Transverse colon (tissue), 4 donors: ENCODE measurements around the gene ZBTB7C. TPM values are rescaled to one million over a fixed set of nuclear protein-coding genes. Genes with fewer than 3 reads are reported as not detected.

Experiments used
- DNase-seq: peaks from one replicate; pipeline ENCODE4 v3.0.0-alpha.2; 2019
- H3K27ac ChIP-seq, 4 donors: fragments of 200-600 bp; sonication (generic); 2 replicates each; pipeline ENCODE4 v1.5.1; 2016 to 2018; ENCODE audit warnings: inconsistent platforms in 4 of 4
- H3K27me3 ChIP-seq: fragments of 200-600 bp; sonication (generic); 2 replicates; pipeline ENCODE4 v1.5.1; 2017; ENCODE audit warnings: inconsistent platforms
- H3K36me3 ChIP-seq, 4 donors: fragments of 200-600 bp; sonication (generic); 2 replicates each; pipeline ENCODE4 v1.5.1; 2017 to 2019; ENCODE audit warnings: inconsistent platforms in 4 of 4
- H3K4me1 ChIP-seq, 4 donors: fragments of 200-600 bp; sonication (generic); 2 replicates each; pipeline ENCODE4 v1.5.1; 2017 to 2020; ENCODE audit warnings: inconsistent platforms in 4 of 4
- H3K4me3 ChIP-seq, 4 donors: fragments of 200-600 bp; sonication (generic); 1 replicate in 1 of 4; 2 replicates in 3 of 4; pipeline versions ENCODE4 v1.5.1 to v1.6.1; 2017 to 2019; ENCODE audit warnings: inconsistent platforms in 4 of 4
- H3K9me3 ChIP-seq, 2 donors: fragments of 200-600 bp; sonication (generic); 2 replicates each; pipeline ENCODE4 v1.5.1; 2017 to 2019; ENCODE audit warnings: inconsistent platforms in 2 of 2
- CTCF ChIP-seq, 5 experiments: fragments of 200-600 bp in 3 of 5; fragments of 450-650 bp in 2 of 5; sonication (generic) in 3 of 5; IDR thresholded peaks; 1 replicate in 2 of 5; 2 replicates in 3 of 5; pipeline ENCODE4 v1.5.1; 2016 to 2017; ENCODE audit warnings: antibody characterized with exemption in 5 of 5, inconsistent platforms in 3 of 5, mild to moderate bottlenecking in 2 of 5, moderate library complexity in 1 of 5
- EP300 ChIP-seq: sonication (generic); formaldehyde crosslinking; IDR thresholded peaks from one replicate; pipeline ENCODE4 v1.6.1; 2017; ENCODE audit warnings: antibody characterized with exemption, low read depth
- POLR2A ChIP-seq: fragments of 450-650 bp; IDR thresholded peaks from one replicate; pipeline ENCODE4 v1.6.1; 2016; ENCODE audit warnings: antibody characterized with exemption, mild to moderate bottlenecking, moderate library complexity
- POLR2AphosphoS5 ChIP-seq, 3 donors: sonication (generic); formaldehyde crosslinking; IDR thresholded peaks; one replicate each; pipeline ENCODE4 v1.6.1; 2016; ENCODE audit warnings: antibody characterized with exemption in 3 of 3
- WGBS, 2 donors: methylation state at CpG; one replicate each; pipeline ENCODE4 v1.1.5; 2018; ENCODE audit warnings: low coverage in 1 of 2; 5-methylcytosine and 5-hydroxymethylcytosine counted together
- in situ Hi-C, 4 donors: fragments of 200-750 bp; cut with MboI; loops; one replicate each; pipeline versions ENCODE4 v1.15.0 to v1.15.1; 2017; ENCODE audit warnings: low sequenced_read_pairs in 3 of 4, low pct_ligation_motif_present in 1 of 4, low pct_unique_long_range_greater_than_20kb in 1 of 4
- intact Hi-C: fragments of 100-400 bp; cut with DNase I; formaldehyde crosslinking; loops from one replicate; pipeline ENCODE4 v1.15.1; 2023; ENCODE audit warnings: low total_unique reads
- total RNA-seq, 4 donors: library from RNA; depleted of rRNA; stranded (reverse); fragments of >200 nt; gene quantifications; one replicate each; pipeline ENCODE4 v1.1.0, GENCODE V29; 2016

The ZBTB7C gene
- total RNA-seq, 4 donors from 2014 or later, result 38.4 to 81.2 (median 47.5) TPM

GRCh38 chr18:48113691-48114090 is 295.5 kb downstream of the ZBTB7C start:
- H3K27ac ChIP-seq, result no peak overlapping the region
- TF ChIP-seq CTCF (IDR thresholded peaks at IDR 0.05) (no peak), EP300 (no peak), POLR2AphosphoS5 (IDR thresholded peaks at IDR 0.05) (no peak), POLR2A (no peak)
- H3K36me3 ChIP-seq, result no peaks in the 10 kb centered on the region
- WGBS, 2 donors, result 94% methylated on average over 8 of the region's 8 CpGs; no CpG with 5 or more reads in 1 of the 2 donors
- H3K4me1 ChIP-seq, result peaks cover 0 to 13% (median 4%) of the 10 kb centered on the region in 4 donors
- in situ Hi-C loops (no loop called here), intact Hi-C loops (no loop called here)
- H3K4me3 ChIP-seq, result no peak overlapping the region
- no peaks in the 10 kb centered on the region for H3K27me3 ChIP-seq
- no peak for DNase-seq
- H3K9me3 ChIP-seq, result no peaks in the 10 kb centered on the region

GRCh38 chr18:48111587-48111986 is 297.6 kb downstream of the ZBTB7C start:
- H3K9me3 ChIP-seq, result no peaks in the 10 kb centered on the region
- WGBS, 2 donors, result 60 to 62% methylated on average over 2 to 5 of the region's 5 CpGs
- no peak for DNase-seq
- peaks cover 0 to 25% (median 8%) of the 10 kb centered on the region in 4 donors for H3K4me1 ChIP-seq
- no peak for TF ChIP-seq EP300
- no peak for TF ChIP-seq POLR2AphosphoS5 (IDR thresholded peaks at IDR 0.05)
- no peak for TF ChIP-seq POLR2A
- no peak for TF ChIP-seq CTCF (IDR thresholded peaks at IDR 0.05)
- intact Hi-C loops, result no loop called here
- H3K4me3 ChIP-seq, result no peak overlapping the region
- in situ Hi-C loops, result no loop called here
- no peaks in the 10 kb centered on the region for H3K27me3 ChIP-seq
- H3K36me3 ChIP-seq, result no peaks in the 10 kb centered on the region
- H3K27ac ChIP-seq, result no peak overlapping the region

- H3K4me3 ChIP-seq, result no peak overlapping the region
- peak overlapping the region in 2 of 4 donors; percentile 38 to 59 for H3K27ac ChIP-seq
- no peaks in the 10 kb centered on the region for H3K27me3 ChIP-seq
- no peak for DNase-seq
- intact Hi-C loops (no loop called here), in situ Hi-C loops (no loop called here)
- H3K9me3 ChIP-seq, result no peaks in the 10 kb centered on the region
- WGBS, 2 donors, result 86% methylated on average over 7 of the region's 7 CpGs; no CpG with 5 or more reads in 1 of the 2 donors
- TF ChIP-seq CTCF (IDR thresholded peaks at IDR 0.05), result no peak
- no peak for TF ChIP-seq EP300
- TF ChIP-seq POLR2AphosphoS5 (IDR thresholded peaks at IDR 0.05), result no peak
- no peak for TF ChIP-seq POLR2A
- no peaks in the 10 kb centered on the region for H3K36me3 ChIP-seq
- H3K4me1 ChIP-seq, result peaks cover 0 to 32% (median 9%) of the 10 kb centered on the region in 4 donors
Observed at GRCh38 chr18:48110797-48111196, 298.4 kb downstream of the ZBTB7C start.

GRCh38 chr18:48109961-48110493 is 299.2 kb downstream of the ZBTB7C start:
- in situ Hi-C loops (no loop called here), intact Hi-C loops (no loop called here)
- no peak for TF ChIP-seq POLR2A
- TF ChIP-seq EP300, result no peak
- no peak for TF ChIP-seq POLR2AphosphoS5 (IDR thresholded peaks at IDR 0.05)
- TF ChIP-seq CTCF (IDR thresholded peaks at IDR 0.05), result no peak
- no peak overlapping the region for H3K4me3 ChIP-seq
- no peaks in the 10 kb centered on the region for H3K27me3 ChIP-seq
- DNase-seq, result no peak
- H3K36me3 ChIP-seq, result no peaks in the 10 kb centered on the region
- peaks cover 0 to 32% (median 10%) of the 10 kb centered on the region in 4 donors for H3K4me1 ChIP-seq
- 48% methylated on average over 6 of the region's 6 CpGs; no CpG with 5 or more reads in 1 of the 2 donors for WGBS, 2 donors
- no peaks in the 10 kb centered on the region for H3K9me3 ChIP-seq
- H3K27ac ChIP-seq, result peak overlapping the region in 3 of 4 donors; percentile 11 to 59 (median 43)
